Ovary (tissue), 3 donors: Measurements from ENCODE around the gene FAM131A.

ENCODE experiments used
- EP300 ChIP-seq: sonication (generic); formaldehyde crosslinking; IDR thresholded peaks from one replicate; pipeline ENCODE4 v1.6.1; 2017; ENCODE audit warnings: antibody characterized with exemption
- POLR2A ChIP-seq: fragments of 450-650 bp; IDR thresholded peaks from one replicate; pipeline ENCODE4 v1.6.1; 2017; ENCODE audit warnings: antibody characterized with exemption, mild to moderate bottlenecking, moderate library complexity
- TF ChIP-seq, protein P1 (sequence below), 3 donors: fragments of 450-650 bp in 2 of 3; fragments of 200-600 bp in 1 of 3; IDR thresholded peaks; one replicate each; pipeline versions ENCODE4 v1.5.1 to v1.8.0; 2016 to 2022; ENCODE audit warnings: antibody characterized with exemption in 3 of 3, mild to moderate bottlenecking in 1 of 3
- donor health status: DM: no; HTN: no; CAD: no.

DNA sequence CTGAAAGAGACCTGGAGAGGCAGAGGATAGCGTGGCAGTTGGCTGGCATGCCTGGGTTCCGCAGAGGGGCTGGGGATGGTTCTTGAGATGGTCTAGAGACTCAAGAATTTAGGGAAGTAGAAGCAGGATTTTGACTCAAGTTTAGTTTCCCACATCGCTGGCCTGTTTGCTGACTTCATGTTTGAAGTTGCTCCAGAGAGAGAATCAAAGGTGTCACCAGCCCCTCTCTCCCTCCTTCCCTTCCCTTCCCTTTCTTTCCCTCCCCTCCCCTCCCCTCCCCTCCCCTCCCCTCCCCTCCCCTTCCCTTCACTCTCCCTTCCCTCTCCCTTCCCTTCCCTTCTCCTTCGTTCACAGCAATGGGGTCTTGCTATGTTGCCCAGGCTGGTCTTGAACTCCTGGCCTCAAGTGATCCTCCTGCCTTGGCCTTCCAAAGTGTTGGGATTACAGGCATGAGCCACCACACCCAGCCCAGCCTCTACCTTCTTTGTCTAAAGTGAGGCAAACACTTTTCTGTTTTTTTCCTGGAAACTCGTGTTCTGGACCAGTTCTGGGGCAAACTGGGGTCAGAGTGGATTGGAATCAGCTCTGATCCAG, 52.6 kb downstream of the FAM131A start:
- TF ChIP-seq, protein P1, sequence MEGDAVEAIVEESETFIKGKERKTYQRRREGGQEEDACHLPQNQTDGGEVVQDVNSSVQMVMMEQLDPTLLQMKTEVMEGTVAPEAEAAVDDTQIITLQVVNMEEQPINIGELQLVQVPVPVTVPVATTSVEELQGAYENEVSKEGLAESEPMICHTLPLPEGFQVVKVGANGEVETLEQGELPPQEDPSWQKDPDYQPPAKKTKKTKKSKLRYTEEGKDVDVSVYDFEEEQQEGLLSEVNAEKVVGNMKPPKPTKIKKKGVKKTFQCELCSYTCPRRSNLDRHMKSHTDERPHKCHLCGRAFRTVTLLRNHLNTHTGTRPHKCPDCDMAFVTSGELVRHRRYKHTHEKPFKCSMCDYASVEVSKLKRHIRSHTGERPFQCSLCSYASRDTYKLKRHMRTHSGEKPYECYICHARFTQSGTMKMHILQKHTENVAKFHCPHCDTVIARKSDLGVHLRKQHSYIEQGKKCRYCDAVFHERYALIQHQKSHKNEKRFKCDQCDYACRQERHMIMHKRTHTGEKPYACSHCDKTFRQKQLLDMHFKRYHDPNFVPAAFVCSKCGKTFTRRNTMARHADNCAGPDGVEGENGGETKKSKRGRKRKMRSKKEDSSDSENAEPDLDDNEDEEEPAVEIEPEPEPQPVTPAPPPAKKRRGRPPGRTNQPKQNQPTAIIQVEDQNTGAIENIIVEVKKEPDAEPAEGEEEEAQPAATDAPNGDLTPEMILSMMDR (IDR thresholded peaks at IDR 0.05) = no peak
- TF ChIP-seq POLR2A = no peak
- TF ChIP-seq EP300 = no peak
